ENCODE measurements around the gene ABCA4.
"Not testable (repeated sequence)": the region's sequence is repeated elsewhere in the genome, so short reads cannot be mapped to it uniquely, and the experiment has no call there.

The ABCA4 gene

DNA sequence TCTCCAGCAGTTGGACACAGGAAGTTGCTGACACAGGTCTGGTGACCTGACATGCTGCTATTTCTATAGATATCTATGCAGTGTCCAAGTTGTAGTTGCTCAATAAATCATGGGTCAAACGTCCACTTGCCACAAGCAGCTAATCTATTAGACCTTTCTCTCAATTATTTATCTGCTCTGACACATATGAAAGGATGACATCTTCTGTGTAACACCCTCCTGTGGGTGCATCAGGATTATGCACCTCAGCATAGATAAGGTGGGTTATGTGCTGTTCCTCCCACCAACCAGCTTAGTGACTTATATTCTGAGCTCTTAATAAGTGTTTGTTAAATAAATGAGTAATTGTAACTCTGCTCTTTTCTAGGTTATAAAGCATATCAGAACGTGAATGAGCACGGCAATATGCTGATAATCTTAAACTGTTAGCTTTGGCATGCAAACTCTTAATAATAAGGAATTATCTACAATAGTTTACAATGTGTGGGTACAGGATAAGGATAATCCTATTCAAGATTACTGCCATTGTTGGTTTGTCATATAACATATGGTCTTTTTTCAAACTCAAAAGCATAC, 121.0 kb downstream of the ABCA4 start:
- DNase-seq, result no peak

DNA sequence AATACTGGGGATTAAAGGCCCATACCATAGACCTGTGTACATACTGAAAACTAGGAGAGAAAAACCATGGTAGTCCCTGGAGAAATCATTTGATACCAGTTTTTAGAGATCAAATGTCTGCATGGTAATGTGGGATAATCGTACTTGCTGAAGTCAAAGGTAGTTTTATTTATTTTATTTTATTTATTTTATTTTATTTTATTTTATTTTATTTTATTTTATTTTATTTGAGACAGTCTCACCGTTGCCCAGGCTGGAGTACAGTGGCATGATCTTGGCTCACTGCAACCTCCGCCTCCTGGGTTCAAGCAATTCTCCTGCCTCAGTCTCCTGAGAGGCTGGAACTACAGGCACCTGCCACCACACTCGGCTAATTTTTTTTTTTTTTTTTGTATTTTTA, 122.4 kb downstream of the ABCA4 start:
- not testable (repeated sequence) for DNase-seq

DNA sequence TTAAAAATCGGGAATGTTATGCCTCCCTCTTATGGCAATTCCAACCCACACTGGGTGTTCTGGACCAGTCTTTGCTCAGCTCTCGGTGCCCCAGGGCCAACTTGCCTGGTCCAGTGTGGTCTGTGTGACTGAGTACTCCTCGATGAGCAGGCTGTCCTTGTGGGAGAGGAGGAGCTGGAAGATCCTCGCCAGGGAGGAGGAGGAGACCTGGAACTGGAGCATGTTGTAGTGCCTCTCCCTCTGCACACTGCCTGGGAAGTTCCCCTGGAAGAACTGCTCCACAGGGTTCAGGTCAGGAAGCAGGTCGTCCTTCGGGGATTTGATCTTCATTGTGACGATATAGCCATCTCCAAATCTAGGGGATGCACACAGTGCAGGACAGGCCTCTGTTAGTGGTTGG, 123.2 kb downstream of the ABCA4 start:
- DNase-seq, result no peak

DNA sequence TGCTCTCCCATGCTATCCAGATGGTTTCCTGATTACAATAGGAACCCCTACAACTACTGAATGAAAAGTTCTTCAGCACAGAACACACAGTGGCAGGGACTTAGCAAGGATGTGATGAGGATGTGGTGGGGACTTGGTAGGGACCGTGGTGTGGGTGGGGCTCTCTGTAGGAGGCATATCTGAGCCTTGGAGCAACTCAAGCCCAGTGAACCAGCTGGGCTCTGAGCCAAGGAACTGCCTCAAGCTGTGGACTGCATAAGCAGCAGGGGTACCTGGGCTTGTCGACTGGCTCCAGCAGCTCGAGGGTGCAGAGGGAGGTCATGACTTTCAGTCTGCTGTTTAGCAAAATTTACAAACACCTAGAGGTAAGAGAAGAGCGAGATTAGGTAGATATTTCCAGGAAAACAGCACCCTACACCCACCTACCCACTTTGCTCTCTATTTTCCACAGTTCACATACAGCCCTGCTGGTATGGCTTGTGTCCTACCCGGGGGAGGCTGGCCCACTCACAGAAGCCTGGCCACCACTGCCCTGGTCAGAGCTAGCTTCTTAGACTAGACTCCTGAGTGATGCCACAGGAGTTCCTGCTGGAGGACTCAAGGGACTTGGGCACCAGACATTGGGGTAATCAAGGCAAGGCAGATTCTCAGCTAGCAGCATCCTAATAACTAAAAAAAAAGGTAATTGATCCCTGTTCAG, 125.0 kb downstream of the ABCA4 start:
- no peak for DNase-seq

- DNase-seq, result no peak
These were observed 127.2 kb downstream of the ABCA4 start for GRCh38 chr1:93993731-93994130.

DNA sequence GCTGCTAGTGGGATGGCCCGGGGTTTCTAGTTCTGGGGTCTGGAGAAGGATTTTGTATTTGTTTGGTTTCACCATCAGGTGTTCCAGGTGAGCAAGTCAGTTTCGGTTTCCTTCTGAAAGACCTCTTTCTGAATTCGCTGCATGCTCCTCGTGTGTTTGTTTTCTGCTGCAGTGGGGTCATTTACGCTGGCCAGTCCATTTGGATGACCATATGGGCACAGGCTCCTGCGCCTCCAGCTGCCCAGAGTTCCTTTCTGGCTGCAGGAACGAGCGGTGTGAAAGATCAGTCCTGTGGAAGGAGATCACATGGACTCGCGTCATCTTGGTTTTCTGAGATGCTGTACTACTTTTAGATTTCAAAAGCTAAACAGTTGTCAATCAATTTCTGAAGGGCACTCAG, 128.0 kb downstream of the ABCA4 start:
- no peak for DNase-seq

DNA sequence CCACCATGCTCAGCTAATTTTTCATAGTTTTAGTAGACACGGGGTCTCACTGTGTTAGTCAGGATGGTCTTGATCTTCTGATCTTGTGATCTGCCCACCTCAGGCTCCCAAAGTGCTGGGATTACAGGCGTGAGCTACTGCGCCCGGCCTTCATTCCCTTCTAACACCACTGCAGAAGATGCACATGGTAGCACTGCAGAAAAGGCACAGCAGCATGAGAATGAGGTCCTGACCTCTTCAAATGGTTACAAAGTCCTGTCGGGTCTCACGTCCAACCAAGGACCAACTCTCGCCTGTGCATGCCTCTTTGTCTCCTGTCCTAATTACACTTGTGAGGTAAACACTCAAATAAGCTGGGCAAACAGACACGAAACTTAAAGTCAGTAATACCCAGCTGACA, 128.8 kb downstream of the ABCA4 start:
- no peak for DNase-seq

DNA sequence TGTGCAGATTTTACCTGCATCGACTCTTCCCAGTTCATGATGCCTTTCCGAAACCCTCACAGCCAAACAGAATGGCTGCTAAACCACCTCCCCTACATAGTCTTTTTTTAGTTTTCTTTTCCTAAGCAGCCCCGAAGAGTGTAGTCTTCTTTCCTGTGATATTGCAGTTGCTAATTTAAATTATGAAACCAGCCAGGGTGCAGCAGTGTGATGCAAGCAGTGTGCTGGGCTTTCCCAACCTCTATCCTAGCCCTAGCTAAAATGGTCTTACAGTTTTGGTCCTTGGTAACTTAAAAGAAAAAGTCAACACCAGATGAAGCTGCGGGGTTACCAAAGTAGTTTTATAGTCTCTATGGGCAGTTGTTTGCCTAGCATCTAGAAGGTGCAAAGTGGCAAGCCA, 129.7 kb downstream of the ABCA4 start:
- DNase-seq, result no peak

GRCh38 chr1:93990477-93990876, 130.5 kb downstream of the ABCA4 start:
- not testable (repeated sequence) for DNase-seq

- DNase-seq, result no peak
These were observed 130.9 kb downstream of the ABCA4 start for GRCh38 chr1:93990010-93990409.

GRCh38 chr1:93989601-93990000, 131.3 kb downstream of the ABCA4 start:
- DNase-seq, result no peak

DNA sequence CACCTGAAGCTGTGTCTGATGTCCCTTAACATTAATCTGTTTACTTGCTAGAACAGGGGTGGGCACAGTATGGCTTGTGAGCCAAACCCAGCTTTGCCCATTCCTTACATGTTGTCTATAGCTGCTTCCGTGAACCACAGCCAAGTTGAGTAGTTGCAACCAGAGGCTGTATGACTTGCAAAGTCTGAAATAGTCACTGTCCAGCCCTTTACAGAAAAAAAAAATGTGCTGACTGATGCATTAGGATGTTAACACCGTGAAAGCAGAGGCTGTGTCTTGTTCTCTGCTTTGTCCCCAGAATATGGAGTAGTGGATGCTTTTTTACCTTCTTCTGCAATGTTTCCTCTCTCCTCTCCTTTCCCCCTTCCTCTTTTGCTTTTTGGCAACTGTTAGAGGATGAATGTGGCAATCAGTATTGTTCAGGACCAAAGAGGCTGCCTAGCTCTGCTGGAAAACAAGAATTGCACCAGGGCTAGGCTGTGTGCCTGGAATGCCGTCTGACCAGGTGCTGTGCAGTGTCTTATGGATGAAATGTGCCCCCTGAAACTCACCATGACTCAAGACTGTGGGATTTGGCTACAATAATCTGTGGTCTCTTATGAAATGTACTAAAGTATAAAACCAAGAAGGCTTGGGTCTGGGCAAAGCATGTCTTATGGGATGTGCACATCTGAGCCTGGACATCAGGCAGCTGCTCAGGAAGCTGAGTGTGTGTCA, 132.2 kb downstream of the ABCA4 start:
- no peak for DNase-seq

DNA sequence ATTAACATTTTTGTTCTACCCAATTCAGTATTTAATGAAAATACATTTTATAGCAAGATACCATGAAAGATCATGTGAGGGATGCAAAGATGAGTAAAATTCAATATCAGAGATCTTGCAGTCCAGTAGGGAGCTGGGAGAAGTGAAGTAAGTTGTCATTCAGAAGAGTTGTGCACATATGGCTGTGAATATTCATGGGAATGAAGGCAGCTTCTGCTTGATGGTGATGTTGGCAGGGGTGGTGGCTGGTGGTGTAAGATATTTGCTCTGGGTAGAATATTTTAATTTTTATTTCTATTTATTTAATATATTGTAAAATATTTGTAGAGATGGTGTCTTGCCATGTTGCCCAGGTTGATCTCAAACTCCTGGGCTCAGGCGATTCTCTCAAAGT, 139.7 kb downstream of the ABCA4 start:
- no peak for DNase-seq

DNA sequence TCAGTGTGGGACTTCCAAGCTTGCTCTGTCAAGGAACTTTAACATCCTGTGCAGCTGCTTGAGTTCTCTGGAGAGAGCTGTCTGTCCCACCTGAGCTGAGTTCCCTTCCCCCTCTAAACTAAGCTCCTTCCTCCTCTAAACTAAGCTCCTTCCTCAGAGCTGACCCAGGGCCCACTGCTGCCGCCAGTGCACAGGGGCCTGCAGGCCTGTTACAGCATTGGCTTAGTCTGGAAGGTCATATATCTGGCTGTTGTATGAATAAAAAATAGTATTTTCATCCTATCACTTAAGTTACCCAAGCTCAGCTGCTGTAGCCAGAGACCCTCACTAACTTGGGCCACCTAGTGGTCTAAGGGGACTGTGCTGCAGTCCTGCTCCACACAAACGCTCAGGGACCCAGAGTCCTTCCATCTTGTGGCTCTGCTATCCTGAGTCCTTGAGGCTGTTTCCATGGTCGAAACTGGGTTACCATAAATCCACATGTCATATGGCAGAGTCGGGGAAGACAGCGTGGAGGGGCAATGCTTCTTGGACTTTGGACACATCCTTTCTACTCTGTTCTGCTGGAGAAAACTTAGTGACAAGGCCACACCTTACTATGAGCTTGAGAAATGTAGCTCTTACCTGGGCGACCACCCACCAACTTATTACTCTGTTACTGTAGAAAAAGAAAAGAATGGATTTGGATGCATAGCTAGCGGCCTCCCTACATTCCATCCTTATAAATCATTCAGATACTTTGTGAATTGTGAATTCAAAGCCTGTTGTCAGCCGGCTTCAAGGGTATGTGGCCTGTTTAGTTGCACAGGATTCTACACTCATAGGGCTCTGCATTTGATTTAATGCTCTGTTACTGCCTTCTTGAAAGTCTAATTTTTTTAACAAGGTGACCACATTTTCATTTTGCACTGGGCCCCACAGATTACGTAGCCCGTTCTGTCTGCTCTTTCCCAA, 140.4 kb downstream of the ABCA4 start:
- DNase-seq, result no peak

DNA sequence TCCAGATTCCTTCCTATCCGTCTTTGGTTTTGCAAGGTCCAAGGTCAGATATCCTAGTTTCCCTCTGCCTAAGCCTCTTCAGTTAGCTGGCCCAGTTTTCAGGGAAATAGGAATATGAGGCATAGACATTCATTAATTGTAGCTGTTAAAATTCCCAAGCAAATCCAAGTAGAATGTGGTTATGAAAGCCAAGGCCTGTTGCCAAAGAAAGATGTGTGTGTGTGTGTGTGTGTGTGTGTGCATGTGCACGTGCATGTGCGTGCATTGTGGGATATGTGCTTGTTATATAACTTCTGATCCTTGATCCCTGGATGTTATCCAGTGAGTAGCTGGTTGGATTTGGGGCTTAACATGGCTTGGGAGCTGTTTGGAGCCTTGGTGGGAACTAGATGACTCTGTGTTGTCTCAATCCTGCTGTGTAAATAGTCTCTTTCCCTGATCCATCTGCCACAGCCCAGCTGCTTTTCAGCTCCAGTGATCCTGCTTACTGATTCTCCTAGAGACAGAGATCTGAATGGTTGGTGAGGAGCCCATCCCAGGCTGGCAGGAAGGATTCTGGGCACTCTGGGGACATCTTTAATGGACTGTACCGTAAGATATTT, 141.1 kb downstream of the ABCA4 start:
- DNase-seq, result no peak

GRCh38 chr1:93979040-93979717, 141.8 kb downstream of the ABCA4 start:
- no peak for DNase-seq

GRCh38 chr1:93977598-93977945, 143.4 kb downstream of the ABCA4 start:
- no peak for DNase-seq

DNA sequence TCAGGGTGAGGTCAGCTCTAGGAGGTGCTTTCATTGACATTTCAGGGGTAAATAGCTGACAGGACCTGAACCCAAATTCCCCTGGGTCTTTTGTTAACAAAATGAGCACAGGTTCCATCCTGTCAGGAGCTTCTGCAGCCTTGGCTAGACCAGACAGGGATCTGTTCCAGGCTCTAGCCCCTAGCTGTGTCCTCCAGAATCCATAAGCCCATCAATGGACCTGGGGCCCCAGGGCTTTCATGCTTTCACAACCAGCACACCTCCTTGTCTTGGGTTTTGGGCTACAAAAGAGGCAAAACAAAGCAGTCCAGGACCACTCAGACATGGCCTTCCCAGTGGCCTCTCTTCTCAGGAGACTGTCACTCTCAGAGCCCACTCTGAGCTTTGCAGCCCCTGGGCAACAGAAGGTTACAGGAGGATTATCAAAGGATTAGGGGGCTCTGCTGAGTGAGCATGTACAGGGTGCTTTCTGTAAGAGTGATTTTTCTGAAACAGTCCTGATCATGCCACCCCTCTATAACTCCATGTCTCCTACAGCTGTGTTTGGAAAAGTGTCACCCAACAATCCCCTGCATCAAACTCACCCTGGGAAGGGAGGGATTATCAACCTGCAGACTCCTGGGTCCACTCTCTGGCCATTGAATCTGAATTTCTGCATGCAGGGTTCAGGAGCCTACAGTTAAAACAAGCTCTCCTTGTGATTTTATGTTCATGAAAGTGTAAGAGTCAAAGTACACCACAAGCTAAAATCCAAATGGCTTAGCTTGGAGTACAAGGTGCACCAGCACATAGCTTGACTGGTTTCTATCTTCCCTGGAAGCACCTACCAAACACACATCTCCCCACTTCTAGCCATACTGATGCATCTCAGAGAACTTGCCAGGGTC, 144.0 kb downstream of the ABCA4 start:
- DNase-seq, result no peak

GRCh38 chr1:93976291-93976690, 144.7 kb downstream of the ABCA4 start:
- DNase-seq, result no peak

DNA sequence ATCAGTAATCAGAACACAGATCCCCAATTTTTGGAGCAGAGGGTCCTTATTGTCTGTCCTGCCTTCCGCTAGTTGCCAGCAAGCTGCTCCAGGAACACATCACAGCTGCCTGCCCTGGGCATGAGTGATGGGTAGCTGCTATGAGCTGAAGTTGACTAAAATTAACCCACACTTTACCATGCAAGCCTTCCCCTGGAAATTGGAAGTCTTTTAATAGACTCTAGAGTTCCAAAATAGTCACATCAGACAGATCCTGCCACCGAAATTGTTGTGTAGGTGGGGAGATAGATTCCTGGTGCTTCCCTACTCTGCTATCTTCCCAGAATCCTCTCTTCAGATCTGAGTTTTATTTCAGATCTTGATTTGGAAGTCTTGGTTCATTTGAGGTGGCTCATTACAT, 148.6 kb downstream of the ABCA4 start:
- DNase-seq, result no peak

DNA sequence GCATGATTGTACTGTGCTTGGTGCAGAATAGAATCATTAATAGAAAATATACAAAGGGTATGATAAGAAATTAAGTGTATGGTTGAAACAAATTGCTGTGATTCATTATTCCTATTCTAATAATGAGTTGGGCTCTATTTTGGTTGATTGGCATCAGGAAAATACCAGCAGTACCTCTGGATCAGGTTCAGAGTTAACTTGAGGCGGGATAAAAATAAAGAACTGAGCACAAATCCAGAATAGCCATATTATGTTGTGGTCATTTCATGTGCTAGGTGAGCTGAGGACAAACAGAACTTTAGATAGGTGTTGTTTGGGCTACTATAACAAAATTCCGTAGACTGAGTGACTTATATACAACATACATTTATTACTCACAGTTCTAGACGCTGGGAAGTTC, 151.1 kb downstream of the ABCA4 start:
- DNase-seq, result no peak

All from CD4-positive, alpha-beta T cell treated with Interleukin-12 subunit alpha and Interleukin-12 subunit beta, for 1 hour (primary cell).